Neural cell (in vitro differentiated cells): ENCODE data around the gene CDH12. TPM values are rescaled to one million over a fixed set of nuclear protein-coding genes. Genes with fewer than 3 reads are reported as not detected.

ENCODE experiments used
- H2AFZ ChIP-seq: fragments of 200-600, 300-800 bp; sonication (generic), shearing (Covaris generic); 2 replicates; pipeline ENCODE4 v1.6.0; 2014; ENCODE audit warnings: low read depth, mild to moderate bottlenecking, antibody characterized with exemption, low read length, moderate library complexity
- H3F3A ChIP-seq: fragments of 200-600 bp; shearing (Covaris generic); 2 replicates; pipeline ENCODE4 v1.6.1; 2016; ENCODE audit warnings: mild to moderate bottlenecking, moderate library complexity, mixed read lengths, antibody characterized with exemption, low read length; ENCODE audit not compliant: insufficient read depth, poor library complexity, severe bottlenecking
- H3K27ac ChIP-seq: fragments of 200-600, 300-800 bp; sonication (generic), shearing (Covaris generic); 2 replicates; pipeline ENCODE4 v1.5.1; 2014; ENCODE audit warnings: mild to moderate bottlenecking, low read length, moderate library complexity
- H3K27me3 ChIP-seq: fragments of 300-800, 200-600 bp; sonication (generic), shearing (Covaris generic); 2 replicates; pipeline ENCODE4 v1.6.0; 2014; ENCODE audit warnings: mild to moderate bottlenecking, low read depth, low read length, moderate library complexity; ENCODE audit not compliant: insufficient read depth
- H3K36me3 ChIP-seq: fragments of 300-800, 200-600 bp; sonication (generic), shearing (Covaris generic); 2 replicates; pipeline ENCODE4 v1.5.1; 2014; ENCODE audit warnings: mild to moderate bottlenecking, antibody characterized with exemption, low read length, moderate library complexity; ENCODE audit not compliant: insufficient read depth
- H3K4me2 ChIP-seq: fragments of 300-800, 200-600 bp; sonication (generic), shearing (Covaris generic); 2 replicates; pipeline ENCODE4 v1.6.0; 2014; ENCODE audit warnings: mild to moderate bottlenecking, low read length
- H3K4me3 ChIP-seq: fragments of 300-800, 200-600 bp; sonication (generic), shearing (Covaris generic); 2 replicates; pipeline ENCODE4 v1.5.1; 2014; ENCODE audit warnings: mild to moderate bottlenecking, low read length, moderate library complexity
- H3K79me2 ChIP-seq: fragments of 200-600 bp; shearing (Covaris generic); replicated peaks from 2 replicates; pipeline ENCODE4 v1.6.0; 2014; ENCODE audit warnings: mild to moderate bottlenecking, low read length, moderate library complexity; ENCODE audit not compliant: insufficient read depth
- H3K9ac ChIP-seq: fragments of 300-800, 200-600 bp; sonication (generic), shearing (Covaris generic); 2 replicates; pipeline ENCODE4 v1.6.1; 2016; ENCODE audit warnings: mild to moderate bottlenecking, low read length, mixed read lengths
- H3K9me2 ChIP-seq: fragments of 200-600 bp; shearing (Covaris generic); 2 replicates; pipeline ENCODE4 v1.6.1; 2016; ENCODE audit warnings: mild to moderate bottlenecking, low read length, mixed read lengths; ENCODE audit not compliant: insufficient read depth
- H3K9me3 ChIP-seq: fragments of 200-600, 300-800 bp; sonication (generic), shearing (Covaris generic); 2 replicates; pipeline ENCODE4 v1.6.1; 2016; ENCODE audit warnings: mild to moderate bottlenecking, mixed run types, low read length, moderate library complexity, mixed read lengths
- H4K20me1 ChIP-seq: fragments of 200-600 bp; shearing (Covaris generic); 2 replicates; pipeline ENCODE4 v1.6.1; 2016; ENCODE audit warnings: mild to moderate bottlenecking, mixed run types; ENCODE audit not compliant: insufficient read depth
- CTCF ChIP-seq: fragments of 450-650 bp; IDR thresholded peaks from 2 replicates; pipeline ENCODE4 v1.5.1; 2014; ENCODE audit warnings: antibody characterized with exemption, mild to moderate bottlenecking, moderate library complexity; ENCODE audit not compliant: poor library complexity, severe bottlenecking
- EP300 ChIP-seq: fragments of 450-650 bp; conservative IDR thresholded peaks from 2 replicates; pipeline ENCODE4 v1.6.1; 2014; ENCODE audit warnings: antibody characterized with exemption, mild to moderate bottlenecking, moderate library complexity; ENCODE audit not compliant: poor library complexity, severe bottlenecking
- EZH2 ChIP-seq: fragments of 200-600, 300-800 bp; shearing (Covaris generic), sonication (generic); IDR thresholded peaks from 2 replicates; pipeline ENCODE4 v1.6.1; 2014; ENCODE audit warnings: antibody characterized with exemption, low read length, borderline replicate concordance, mild to moderate bottlenecking; ENCODE audit not compliant: insufficient read depth, poor library complexity, severe bottlenecking
- MXI1 ChIP-seq: fragments of 450-650 bp; conservative IDR thresholded peaks from 2 replicates; pipeline ENCODE4 v1.6.1; 2014; ENCODE audit warnings: antibody characterized with exemption, mild to moderate bottlenecking; ENCODE audit not compliant: poor library complexity, severe bottlenecking
- POLR2AphosphoS5 ChIP-seq: IDR thresholded peaks from 2 replicates; pipeline ENCODE4 v1.6.1; 2012
- RAD21 ChIP-seq: fragments of 450-650 bp; conservative IDR thresholded peaks from 2 replicates; pipeline ENCODE4 v1.6.1; 2014; ENCODE audit warnings: antibody characterized with exemption, mild to moderate bottlenecking, moderate library complexity
- REST ChIP-seq: IDR thresholded peaks from 2 replicates; pipeline ENCODE4 v1.6.1; 2012; ENCODE audit warnings: borderline replicate concordance
- SMC3 ChIP-seq: fragments of 450-650 bp; conservative IDR thresholded peaks from 2 replicates; pipeline ENCODE4 v1.6.1; 2014; ENCODE audit warnings: antibody characterized with exemption, mild to moderate bottlenecking, moderate library complexity; ENCODE audit not compliant: poor library complexity
- TAF1 ChIP-seq: IDR thresholded peaks from 2 replicates; pipeline ENCODE4 v1.6.1; 2012; ENCODE audit warnings: low read depth
- polyA plus RNA-seq: library from polyadenylated mRNA; depleted of rRNA; stranded (reverse); fragments of >200 nt; gene quantifications from 2 replicates; pipeline ENCODE4 v1.2.3, GENCODE V29; 2014

Gene CDH12
- polyA plus RNA-seq, 1 donor from 2014 or later: 2.1 TPM

DNA sequence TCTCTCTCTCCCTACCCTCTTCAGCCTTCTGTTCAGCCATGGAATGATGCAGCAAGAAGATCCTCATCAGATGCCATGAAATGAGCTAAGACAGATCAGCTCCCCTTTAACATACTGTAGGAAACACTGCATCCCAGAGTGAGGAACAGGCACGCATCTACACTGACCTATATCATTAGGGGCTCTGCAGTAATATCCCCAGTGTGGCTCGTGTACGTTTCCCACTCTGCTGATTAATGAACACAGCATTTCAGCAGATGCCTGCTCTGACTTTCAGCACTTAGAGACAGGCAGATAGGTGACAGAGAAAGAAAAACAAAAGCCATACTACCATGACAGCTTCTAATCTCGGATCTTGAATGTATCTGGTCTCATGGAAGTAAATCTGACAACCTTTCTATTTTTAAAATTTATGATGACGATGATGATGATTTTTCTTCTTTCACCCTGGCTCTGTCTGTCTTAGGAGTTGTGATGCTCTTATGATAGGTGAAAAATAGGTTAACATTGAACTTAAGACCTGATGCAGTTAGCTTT lies 750.3 kb downstream of the CDH12 start:
- Histone ChIP-seq H3K27ac (peak overlapping the region; percentile 52), H3K27me3 (no peaks in the 10 kb centered on the region), H3K4me3 (no peak overlapping the region), H3K79me2 (no peaks in the 10 kb centered on the region), H3K4me2 (peak overlapping the region; percentile 0), H3K9me2 (no peaks in the 10 kb centered on the region), H3K9ac (peak overlapping the region; percentile 29), H3K36me3 (no peaks in the 10 kb centered on the region), H2AFZ (no peak overlapping the region), H3K9me3 (no peaks in the 10 kb centered on the region), H4K20me1 (no peaks in the 10 kb centered on the region), H3F3A (no peaks in the 10 kb centered on the region)
- TF ChIP-seq EP300 (peak; percentile 83), TAF1 (no peak), RAD21 (peak; percentile 9), MXI1 (no peak), SMC3 (no peak), POLR2AphosphoS5 (peak; percentile 27), REST (peak; percentile 31)

DNA sequence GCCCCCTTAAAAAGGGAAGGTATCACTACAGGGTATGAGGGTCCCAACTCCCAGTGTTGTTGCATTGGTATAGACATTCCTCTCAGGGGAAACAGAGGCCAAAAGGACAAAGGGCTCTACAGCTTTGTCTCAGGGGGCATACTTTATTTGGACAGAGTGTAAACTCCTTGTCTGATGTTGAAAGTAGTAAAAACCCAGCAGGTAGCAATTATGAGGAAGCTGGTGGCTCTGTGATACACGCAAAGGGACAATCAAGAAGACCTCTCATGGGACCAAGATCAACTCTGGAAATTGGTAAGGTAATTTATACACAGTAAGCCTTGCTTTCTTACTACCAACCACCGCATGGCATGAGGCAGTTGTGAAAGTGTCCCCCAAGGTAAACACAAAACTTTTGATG lies 764.6 kb downstream of the CDH12 start:
- TF ChIP-seq EP300 (no peak), MXI1 (no peak), TAF1 (no peak), RAD21 (no peak), REST (no peak), POLR2AphosphoS5 (no peak), CTCF (no peak), EZH2 (no peak), SMC3 (no peak)
- Histone ChIP-seq H3K27me3 (no peaks in the 10 kb centered on the region), H3F3A (no peaks in the 10 kb centered on the region), H3K4me3 (no peak overlapping the region), H3K9me2 (no peaks in the 10 kb centered on the region), H2AFZ (no peak overlapping the region), H3K9ac (no peak overlapping the region), H4K20me1 (no peaks in the 10 kb centered on the region), H3K4me2 (no peak overlapping the region), H3K9me3 (no peaks in the 10 kb centered on the region), H3K79me2 (no peaks in the 10 kb centered on the region), H3K36me3 (no peaks in the 10 kb centered on the region), H3K27ac (no peak overlapping the region)
